Stimulated activated memory B cell treated with anti-CD40 and anti-IgM and Interleukin-4, amounts not matched to agents 10 μg/mL and 1 μg/mL and 100 μg/mL, for 72 hours (primary cell): ENCODE measurements around the gene MAN1C1.

Source experiments
- ATAC-seq: fragments of 150-1000 bp; cut with Tn5 transposase; 2 replicates; pipeline ENCODE4 v1.10.0; 2021
- H3K27ac Mint-ChIP-seq: one replicate; pipeline ENCODE4 v1.8.0; 2022; ENCODE audit warnings: mild to moderate bottlenecking, mixed read lengths
- H3K27me3 Mint-ChIP-seq: one replicate; pipeline ENCODE4 v1.8.0; 2022; ENCODE audit warnings: mixed read lengths
- H3K36me3 Mint-ChIP-seq: one replicate; pipeline ENCODE4 v1.8.0; 2022; ENCODE audit warnings: mixed read lengths
- H3K4me1 Mint-ChIP-seq: one replicate; pipeline ENCODE4 v1.8.0; 2022; ENCODE audit warnings: mixed read lengths
- H3K4me3 Mint-ChIP-seq: one replicate; pipeline ENCODE4 v1.8.0; 2022; ENCODE audit warnings: mild to moderate bottlenecking, moderate library complexity, mixed read lengths
- H3K9me3 Mint-ChIP-seq: one replicate; pipeline ENCODE4 v1.8.0; 2022; ENCODE audit warnings: mixed read lengths

MAN1C1 gene

GRCh38 chr1:25810341-25811299, 194.0 kb downstream of the MAN1C1 start:
- ATAC-seq: peak; percentile 73
- Mint-ChIP-seq H3K4me1 (peaks cover 31% of the 10 kb centered on the region), H3K9me3 (no peaks in the 10 kb centered on the region), H3K4me3 (peak overlapping the region; percentile 63), H3K36me3 (peaks cover 8% of the 10 kb centered on the region), H3K27ac (peak overlapping the region; percentile 72), H3K27me3 (no peaks in the 10 kb centered on the region)

- H3K4me3 Mint-ChIP-seq: no peak overlapping the region
- ATAC-seq: no peak
- no peaks in the 10 kb centered on the region for H3K9me3 Mint-ChIP-seq
- H3K36me3 Mint-ChIP-seq: no peaks in the 10 kb centered on the region
- H3K27ac Mint-ChIP-seq: peak overlapping the region; percentile 72
- H3K27me3 Mint-ChIP-seq: no peaks in the 10 kb centered on the region
- H3K4me1 Mint-ChIP-seq: peaks cover 25% of the 10 kb centered on the region
Observed at GRCh38 chr1:25811384-25812082, 194.9 kb downstream of the MAN1C1 start.

- Mint-ChIP-seq H3K27ac (no peak overlapping the region), H3K36me3 (no peaks in the 10 kb centered on the region), H3K27me3 (no peaks in the 10 kb centered on the region), H3K4me1 (peaks cover 26% of the 10 kb centered on the region), H3K9me3 (no peaks in the 10 kb centered on the region), H3K4me3 (no peak overlapping the region)
- no peak for ATAC-seq
Observed at GRCh38 chr1:25813071-25813733, 196.6 kb downstream of the MAN1C1 start.

GRCh38 chr1:25813734-25814471, 197.3 kb downstream of the MAN1C1 start:
- no peaks in the 10 kb centered on the region for H3K9me3 Mint-ChIP-seq
- no peaks in the 10 kb centered on the region for H3K36me3 Mint-ChIP-seq
- H3K27me3 Mint-ChIP-seq: no peaks in the 10 kb centered on the region
- peaks cover 31% of the 10 kb centered on the region for H3K4me1 Mint-ChIP-seq
- ATAC-seq: no peak
- no peak overlapping the region for H3K4me3 Mint-ChIP-seq
- no peak overlapping the region for H3K27ac Mint-ChIP-seq

GRCh38 chr1:25814549-25815087, 198.0 kb downstream of the MAN1C1 start:
- Mint-ChIP-seq H3K36me3 (no peaks in the 10 kb centered on the region), H3K9me3 (no peaks in the 10 kb centered on the region), H3K27ac (no peak overlapping the region), H3K27me3 (no peaks in the 10 kb centered on the region), H3K4me1 (peaks cover 31% of the 10 kb centered on the region), H3K4me3 (no peak overlapping the region)
- no peak for ATAC-seq

GRCh38 chr1:25815208-25816111, 198.9 kb downstream of the MAN1C1 start:
- ATAC-seq: no peak
- Mint-ChIP-seq H3K4me1 (peaks cover 22% of the 10 kb centered on the region), H3K36me3 (no peaks in the 10 kb centered on the region), H3K27me3 (no peaks in the 10 kb centered on the region), H3K4me3 (no peak overlapping the region), H3K27ac (no peak overlapping the region), H3K9me3 (no peaks in the 10 kb centered on the region)

GRCh38 chr1:25816112-25816718, 199.6 kb downstream of the MAN1C1 start:
- H3K4me3 Mint-ChIP-seq: no peak overlapping the region
- H3K36me3 Mint-ChIP-seq: no peaks in the 10 kb centered on the region
- no peak overlapping the region for H3K27ac Mint-ChIP-seq
- H3K4me1 Mint-ChIP-seq: peaks cover 22% of the 10 kb centered on the region
- no peaks in the 10 kb centered on the region for H3K27me3 Mint-ChIP-seq
- H3K9me3 Mint-ChIP-seq: no peaks in the 10 kb centered on the region
- no peak for ATAC-seq

GRCh38 chr1:25817840-25818501, 201.4 kb downstream of the MAN1C1 start:
- Mint-ChIP-seq H3K36me3 (no peaks in the 10 kb centered on the region), H3K4me1 (peaks cover 32% of the 10 kb centered on the region), H3K27me3 (no peaks in the 10 kb centered on the region), H3K4me3 (peak overlapping the region; percentile 88), H3K9me3 (no peaks in the 10 kb centered on the region), H3K27ac (peak overlapping the region; percentile 90)
- no peak for ATAC-seq

GRCh38 chr1:25818569-25818968, 202.0 kb downstream of the MAN1C1 start:
- Mint-ChIP-seq H3K27me3 (no peaks in the 10 kb centered on the region), H3K4me3 (peak overlapping the region; percentile 88), H3K27ac (peak overlapping the region; percentile 90), H3K36me3 (no peaks in the 10 kb centered on the region), H3K9me3 (no peaks in the 10 kb centered on the region), H3K4me1 (peaks cover 32% of the 10 kb centered on the region)
- ATAC-seq: no peak

GRCh38 chr1:25819491-25820246, 203.1 kb downstream of the MAN1C1 start, which contains the start of gene MTFR1L:
Gene MTFR1L, plus strand, starts transcription at chr1:25819954. Its CDS starts 3,151 bp downstream, at chr1:25823105.
- peak within 1 kb of the TSS; percentile 90 for H3K27ac Mint-ChIP-seq
- no peaks in the 10 kb centered on the region for H3K27me3 Mint-ChIP-seq
- H3K9me3 Mint-ChIP-seq: no peaks in the 10 kb centered on the region
- no peaks in the 10 kb centered on the region for H3K36me3 Mint-ChIP-seq
- peaks cover 32% of the 10 kb centered on the region for H3K4me1 Mint-ChIP-seq
- H3K4me3 Mint-ChIP-seq: peak within 1 kb of the TSS; percentile 88
- ATAC-seq: peak; percentile 95

- Mint-ChIP-seq H3K27me3 (no peaks in the 10 kb centered on the region), H3K9me3 (no peaks in the 10 kb centered on the region), H3K36me3 (no peaks in the 10 kb centered on the region), H3K27ac (peak overlapping the region; percentile 90), H3K4me3 (peak overlapping the region; percentile 88), H3K4me1 (peaks cover 32% of the 10 kb centered on the region)
- peak; percentile 84 for ATAC-seq
Observed at GRCh38 chr1:25820247-25821111, 203.9 kb downstream of the MAN1C1 start.

GRCh38 chr1:25821112-25821476, 204.5 kb downstream of the MAN1C1 start:
- ATAC-seq: no peak
- H3K36me3 Mint-ChIP-seq: peaks cover 3% of the 10 kb centered on the region

More at GRCh38 chr1:25821112-25821476, 204.5 kb downstream of the MAN1C1 start:
- Mint-ChIP-seq H3K4me3 (peak overlapping the region; percentile 88), H3K27me3 (no peaks in the 10 kb centered on the region), H3K4me1 (peaks cover 32% of the 10 kb centered on the region), H3K27ac (peak overlapping the region; percentile 90), H3K9me3 (no peaks in the 10 kb centered on the region)
